ENCODE data around the gene OTUD1.

The OTUD1 gene

GRCh38 chr10:23472181-23472580 is 33.3 kb downstream of the OTUD1 start:
- no peak overlapping the region for H3K4me2 ChIP-seq (ENCODE audit: low read length)
- no peaks in the 10 kb centered on the region for H3F3A ChIP-seq (ENCODE audit: insufficient read depth, low read length)
- H3K27me3 ChIP-seq (ENCODE audit: insufficient read depth, low read length) = no peaks in the 10 kb centered on the region
- no peak overlapping the region for H3K9ac ChIP-seq (ENCODE audit: low read length)
- no peaks in the 10 kb centered on the region for H3K4me1 ChIP-seq (ENCODE audit: insufficient read depth, low read length, severe bottlenecking)
- no peak overlapping the region for H3K4me3 ChIP-seq (ENCODE audit: low read depth, low read length, poor library complexity, severe bottlenecking)
- H3K27ac ChIP-seq (ENCODE audit: low read depth, low read length, poor library complexity, severe bottlenecking) = no peak overlapping the region
- H2AFZ ChIP-seq (ENCODE audit: low read length) = no peak overlapping the region
- no peaks in the 10 kb centered on the region for H3K79me2 ChIP-seq (ENCODE audit: insufficient read depth, low read length)
- no peaks in the 10 kb centered on the region for H3K9me2 ChIP-seq (ENCODE audit: low read depth, low read length)
- no peak for TF ChIP-seq CTCF (IDR thresholded peaks at IDR 0.05; ENCODE audit: low read length)
- TF ChIP-seq EZH2 (IDR thresholded peaks at IDR 0.05; ENCODE audit: borderline replicate concordance, low read length) = no peak
- H4K20me1 ChIP-seq (ENCODE audit: insufficient read depth, low read length) = no peaks in the 10 kb centered on the region
- no peaks in the 10 kb centered on the region for H3K9me3 ChIP-seq (ENCODE audit: low read length)
- no peaks in the 10 kb centered on the region for H3K36me3 ChIP-seq (ENCODE audit: insufficient read depth, low read length)

GRCh38 chr10:23474081-23474480 is 35.2 kb downstream of the OTUD1 start:
- TF ChIP-seq CTCF (IDR thresholded peaks at IDR 0.05; ENCODE audit: low read length) (no peak), EZH2 (IDR thresholded peaks at IDR 0.05; ENCODE audit: borderline replicate concordance, low read length) (no peak)
- H3K36me3 ChIP-seq (ENCODE audit: insufficient read depth, low read length) = no peaks in the 10 kb centered on the region

GRCh38 chr10:23474626-23475025 is 35.8 kb downstream of the OTUD1 start:
- TF ChIP-seq CTCF (IDR thresholded peaks at IDR 0.05; ENCODE audit: low read length) (no peak), EZH2 (IDR thresholded peaks at IDR 0.05; ENCODE audit: borderline replicate concordance, low read length) (no peak)
- Histone ChIP-seq H3K36me3 (ENCODE audit: insufficient read depth, low read length) (no peaks in the 10 kb centered on the region), H3K9ac (ENCODE audit: low read length) (no peak overlapping the region), H3K4me2 (ENCODE audit: low read length) (no peak overlapping the region), H3K4me3 (ENCODE audit: low read depth, low read length, poor library complexity, severe bottlenecking) (no peak overlapping the region), H3K79me2 (ENCODE audit: insufficient read depth, low read length) (no peaks in the 10 kb centered on the region), H3K27ac (ENCODE audit: low read depth, low read length, poor library complexity, severe bottlenecking) (no peak overlapping the region), H3F3A (ENCODE audit: insufficient read depth, low read length) (no peaks in the 10 kb centered on the region), H3K4me1 (ENCODE audit: insufficient read depth, low read length, severe bottlenecking) (no peaks in the 10 kb centered on the region), H3K9me3 (ENCODE audit: low read length) (no peaks in the 10 kb centered on the region), H4K20me1 (ENCODE audit: insufficient read depth, low read length) (no peaks in the 10 kb centered on the region), H2AFZ (ENCODE audit: low read length) (no peak overlapping the region), H3K27me3 (ENCODE audit: insufficient read depth, low read length) (no peaks in the 10 kb centered on the region), H3K9me2 (ENCODE audit: low read depth, low read length) (no peaks in the 10 kb centered on the region)

More at GRCh38 chr10:23474081-23474480, 35.2 kb downstream of the OTUD1 start:
- no peaks in the 10 kb centered on the region for H3K4me1 ChIP-seq (ENCODE audit: insufficient read depth, low read length, severe bottlenecking)
- no peak overlapping the region for H3K4me3 ChIP-seq (ENCODE audit: low read depth, low read length, poor library complexity, severe bottlenecking)
- H3F3A ChIP-seq (ENCODE audit: insufficient read depth, low read length) = no peaks in the 10 kb centered on the region
- H3K9me3 ChIP-seq (ENCODE audit: low read length) = no peaks in the 10 kb centered on the region
- H3K9me2 ChIP-seq (ENCODE audit: low read depth, low read length) = no peaks in the 10 kb centered on the region
- no peaks in the 10 kb centered on the region for H4K20me1 ChIP-seq (ENCODE audit: insufficient read depth, low read length)
- no peak overlapping the region for H3K4me2 ChIP-seq (ENCODE audit: low read length)
- no peak overlapping the region for H3K9ac ChIP-seq (ENCODE audit: low read length)
- no peaks in the 10 kb centered on the region for H3K27me3 ChIP-seq (ENCODE audit: insufficient read depth, low read length)
- no peak overlapping the region for H3K27ac ChIP-seq (ENCODE audit: low read depth, low read length, poor library complexity, severe bottlenecking)
- H3K79me2 ChIP-seq (ENCODE audit: insufficient read depth, low read length) = no peaks in the 10 kb centered on the region
- no peak overlapping the region for H2AFZ ChIP-seq (ENCODE audit: low read length)

Measured in OCI-LY1 (cell line).